ENCODE results near the gene ANKRD53.

Gene ANKRD53

GRCh38 chr2:70966681-70967080 is 11.7 kb upstream of the ANKRD53 start:
- DNase-seq (ENCODE audit: low read depth): no peak

- DNase-seq (ENCODE audit: low read depth): no peak
Observed at GRCh38 chr2:70967189-70967588, 11.2 kb upstream of the ANKRD53 start.

GRCh38 chr2:70974592-70974991 is 3.8 kb upstream of the ANKRD53 start:
- no peak for DNase-seq (ENCODE audit: low read depth)

- no peak for DNase-seq (ENCODE audit: low read depth)
Observed at GRCh38 chr2:70975237-70975636, 3.2 kb upstream of the ANKRD53 start.

- DNase-seq (ENCODE audit: low read depth): no peak
Observed at GRCh38 chr2:70977605-70978205, 725 bp upstream of the ANKRD53 start.

- DNase-seq (ENCODE audit: low read depth): no peak
Observed at GRCh38 chr2:70979180-70979488, 704 bp downstream of the ANKRD53 start.

- no peak for DNase-seq (ENCODE audit: low read depth)
Observed at GRCh38 chr2:70979626-70980025, 1.2 kb downstream of the ANKRD53 start.

GRCh38 chr2:70981421-70981820 is 3.0 kb downstream of the ANKRD53 start:
- no peak for DNase-seq (ENCODE audit: low read depth)

GRCh38 chr2:70981866-70982810 is 3.7 kb downstream of the ANKRD53 start:
- no peak for DNase-seq (ENCODE audit: low read depth)

- no peak for DNase-seq (ENCODE audit: low read depth)
Observed at GRCh38 chr2:70982971-70983370, 4.5 kb downstream of the ANKRD53 start.

GRCh38 chr2:70983506-70984227 is 5.2 kb downstream of the ANKRD53 start:
- no peak for DNase-seq (ENCODE audit: low read depth)

- no peak for DNase-seq (ENCODE audit: low read depth)
Observed at GRCh38 chr2:70984228-70984575, 5.8 kb downstream of the ANKRD53 start.

- DNase-seq (ENCODE audit: low read depth): peak; percentile 73
Observed at GRCh38 chr2:70984576-70985282, 6.3 kb downstream of the ANKRD53 start.

- no peak for DNase-seq (ENCODE audit: low read depth)
Observed at GRCh38 chr2:70985283-70985688, 6.9 kb downstream of the ANKRD53 start.

GRCh38 chr2:70985956-70986355 is 7.5 kb downstream of the ANKRD53 start:
- DNase-seq (ENCODE audit: low read depth): no peak

GRCh38 chr2:70986499-70987189 is 8.2 kb downstream of the ANKRD53 start:
- no peak for DNase-seq (ENCODE audit: low read depth)

GRCh38 chr2:70987386-70987785 is 9.0 kb downstream of the ANKRD53 start:
- DNase-seq (ENCODE audit: low read depth): no peak

GRCh38 chr2:70988151-70988550 is 9.7 kb downstream of the ANKRD53 start:
- DNase-seq (ENCODE audit: low read depth): no peak

- no peak for DNase-seq (ENCODE audit: low read depth)
Observed at GRCh38 chr2:70988726-70989648, 10.6 kb downstream of the ANKRD53 start.

GRCh38 chr2:70990216-70990615 is 11.8 kb downstream of the ANKRD53 start:
- DNase-seq (ENCODE audit: low read depth): no peak

- no peak for DNase-seq (ENCODE audit: low read depth)
Observed at GRCh38 chr2:70991142-70991541, 12.7 kb downstream of the ANKRD53 start.
